Smooth muscle cell (in vitro differentiated cells): ENCODE results near the gene TFF2. TPM values are rescaled to one million over a fixed set of nuclear protein-coding genes. Genes with fewer than 3 reads are reported as not detected.

Experiments
- DNase-seq: peaks from one replicate; lab custom pipeline; 2025; ENCODE audit not compliant: unreplicated experiment; lab: John Stamatoyannopoulos, UW
- H2AFZ ChIP-seq: fragments of 200-600 bp; sonication (generic); 2 replicates; pipeline ENCODE4 v1.6.0; 2016; ENCODE audit warnings: antibody characterized with exemption, low read depth, mild to moderate bottlenecking
- H3F3A ChIP-seq: fragments of 200-600 bp; sonication (generic); 2 replicates; pipeline ENCODE4 v1.6.0; 2017; ENCODE audit warnings: antibody characterized with exemption, low read depth
- H3K27ac ChIP-seq: fragments of 200-600 bp; sonication (generic); 2 replicates; pipeline ENCODE4 v1.5.1; 2016; ENCODE audit warnings: low read depth, mild to moderate bottlenecking
- H3K27me3 ChIP-seq: fragments of 200-600 bp; sonication (generic); 2 replicates; pipeline ENCODE4 v1.6.1; 2016; ENCODE audit warnings: low read depth, mild to moderate bottlenecking
- H3K36me3 ChIP-seq: fragments of 200-600 bp; sonication (generic); 2 replicates; pipeline ENCODE4 v1.5.1; 2016; ENCODE audit warnings: low read depth
- H3K4me1 ChIP-seq: fragments of 200-600 bp; sonication (generic); 2 replicates; pipeline ENCODE4 v1.5.1; 2016; ENCODE audit warnings: low read depth
- H3K4me2 ChIP-seq: fragments of 200-600 bp; sonication (generic); 2 replicates; pipeline ENCODE4 v1.6.0; 2016; ENCODE audit warnings: mild to moderate bottlenecking
- H3K4me3 ChIP-seq: fragments of 200-600 bp; sonication (generic); 2 replicates; pipeline ENCODE4 v1.5.1; 2016; ENCODE audit warnings: mild to moderate bottlenecking
- H3K79me2 ChIP-seq: fragments of 200-600 bp; sonication (generic); 2 replicates; pipeline ENCODE4 v1.6.0; 2016; ENCODE audit warnings: low read depth, mild to moderate bottlenecking
- H3K9ac ChIP-seq: fragments of 200-600 bp; sonication (generic); 2 replicates; pipeline ENCODE4 v1.6.0; 2016; ENCODE audit warnings: low read depth
- H3K9me3 ChIP-seq: fragments of 200-600 bp; sonication (generic); replicated peaks from 2 replicates; pipeline ENCODE4 v1.5.1; 2016; ENCODE audit warnings: low read depth
- H4K20me1 ChIP-seq: fragments of 200-600 bp; sonication (generic); 2 replicates; pipeline ENCODE4 v1.6.0; 2016; ENCODE audit warnings: low read depth
- WGBS: methylation state at CpG from one replicate; pipeline ENCODE4 v1.1.7; 2016; ENCODE audit warnings: low lambda C conversion rate; 5-methylcytosine and 5-hydroxymethylcytosine counted together
- polyA plus RNA-seq: library from polyadenylated mRNA; unstranded; fragments of >200 nt; fragmentation: Nextera tagmentation; extraction: Ambion mirVana; gene quantifications from 2 replicates; pipeline ENCODE4 v1.2.1, GENCODE V29; 2016
- total RNA-seq: library from RNA; depleted of rRNA; stranded (reverse); fragments of >200 nt; gene quantifications from 2 replicates; pipeline ENCODE4 v1.2.3, GENCODE V29; 2014
- TF ChIP-seq, protein P1 (sequence below): fragments of 200-600 bp; sonication (generic); IDR thresholded peaks from 2 replicates; pipeline ENCODE4 v1.5.1; 2017; ENCODE audit warnings: borderline replicate concordance, mild to moderate bottlenecking, antibody characterized with exemption; ENCODE audit not compliant: insufficient read depth, poor library complexity, severe bottlenecking

TFF2 gene
- total and polyA plus RNA-seq, 2 experiments from 2014 or later = not detected

- no peak for DNase-seq
- H3K4me3 ChIP-seq = no peak overlapping the region
- H3F3A ChIP-seq = no peaks in the 10 kb centered on the region
- no peaks in the 10 kb centered on the region for H4K20me1 ChIP-seq
- WGBS = 95% methylated on average over 15 of the region's 15 CpGs
- H3K9ac ChIP-seq = no peak overlapping the region
- no peaks in the 10 kb centered on the region for H3K36me3 ChIP-seq
- H2AFZ ChIP-seq = no peak overlapping the region
- H3K4me2 ChIP-seq = no peak overlapping the region
- H3K9me3 ChIP-seq = no peaks in the 10 kb centered on the region
- H3K79me2 ChIP-seq = no peaks in the 10 kb centered on the region
- TF ChIP-seq, protein P1, sequence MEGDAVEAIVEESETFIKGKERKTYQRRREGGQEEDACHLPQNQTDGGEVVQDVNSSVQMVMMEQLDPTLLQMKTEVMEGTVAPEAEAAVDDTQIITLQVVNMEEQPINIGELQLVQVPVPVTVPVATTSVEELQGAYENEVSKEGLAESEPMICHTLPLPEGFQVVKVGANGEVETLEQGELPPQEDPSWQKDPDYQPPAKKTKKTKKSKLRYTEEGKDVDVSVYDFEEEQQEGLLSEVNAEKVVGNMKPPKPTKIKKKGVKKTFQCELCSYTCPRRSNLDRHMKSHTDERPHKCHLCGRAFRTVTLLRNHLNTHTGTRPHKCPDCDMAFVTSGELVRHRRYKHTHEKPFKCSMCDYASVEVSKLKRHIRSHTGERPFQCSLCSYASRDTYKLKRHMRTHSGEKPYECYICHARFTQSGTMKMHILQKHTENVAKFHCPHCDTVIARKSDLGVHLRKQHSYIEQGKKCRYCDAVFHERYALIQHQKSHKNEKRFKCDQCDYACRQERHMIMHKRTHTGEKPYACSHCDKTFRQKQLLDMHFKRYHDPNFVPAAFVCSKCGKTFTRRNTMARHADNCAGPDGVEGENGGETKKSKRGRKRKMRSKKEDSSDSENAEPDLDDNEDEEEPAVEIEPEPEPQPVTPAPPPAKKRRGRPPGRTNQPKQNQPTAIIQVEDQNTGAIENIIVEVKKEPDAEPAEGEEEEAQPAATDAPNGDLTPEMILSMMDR = no peak
- no peaks in the 10 kb centered on the region for H3K4me1 ChIP-seq
- no peaks in the 10 kb centered on the region for H3K27me3 ChIP-seq
- H3K27ac ChIP-seq = no peak overlapping the region
These were observed 8.8 kb downstream of the TFF2 start for GRCh38 chr21:42341776-42342542.

DNA sequence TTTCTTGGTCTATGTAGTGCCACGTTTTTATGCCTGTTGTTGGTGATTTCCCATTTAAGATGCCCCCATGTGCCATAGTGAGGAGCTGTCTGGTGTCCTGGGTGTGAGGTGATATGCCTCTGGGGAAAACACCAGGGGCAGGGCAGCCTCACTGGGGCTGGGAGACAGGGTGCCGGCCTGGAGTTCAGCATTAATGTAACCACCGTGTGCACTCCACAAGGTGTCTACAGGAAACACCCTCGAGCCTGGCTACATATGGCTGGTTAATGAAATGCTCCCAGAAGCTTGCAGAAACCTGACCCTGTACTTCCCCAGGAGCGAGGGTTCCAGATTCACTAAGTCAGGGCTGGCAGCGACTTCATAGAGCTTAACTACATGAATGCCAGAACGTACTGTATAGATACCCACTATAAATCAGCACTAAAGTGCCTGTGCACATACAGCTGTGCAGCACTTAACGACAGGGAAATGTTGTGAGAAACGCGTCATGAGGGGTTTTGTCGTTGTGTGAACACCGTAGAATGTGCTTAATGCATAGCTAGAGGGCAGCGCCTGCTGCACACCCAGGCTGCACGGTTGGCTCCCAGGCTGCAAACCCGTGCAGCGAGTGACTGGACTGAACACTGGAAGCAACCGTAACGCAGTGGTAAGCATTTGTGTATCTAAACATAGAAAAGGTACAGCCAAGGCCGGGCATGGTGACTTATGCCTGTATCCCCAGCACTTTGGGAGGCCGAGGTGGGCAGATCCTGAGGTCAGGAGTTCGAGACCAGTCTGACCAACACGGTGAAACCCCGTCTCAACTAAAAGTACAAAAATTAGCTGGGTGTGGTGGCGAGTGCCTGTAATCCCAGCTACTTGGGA lies 10.4 kb downstream of the TFF2 start:
- no peaks in the 10 kb centered on the region for H3K36me3 ChIP-seq
- H3F3A ChIP-seq = no peaks in the 10 kb centered on the region
- no peak for DNase-seq
- H3K4me1 ChIP-seq = peaks cover 10% of the 10 kb centered on the region
- no peak overlapping the region for H2AFZ ChIP-seq
- no peak overlapping the region for H3K4me3 ChIP-seq
- H3K4me2 ChIP-seq = no peak overlapping the region
- H3K27me3 ChIP-seq = no peaks in the 10 kb centered on the region
- WGBS = 91% methylated on average over 24 of the region's 24 CpGs
- no peak overlapping the region for H3K9ac ChIP-seq
- TF ChIP-seq, protein P1 = no peak
- H3K79me2 ChIP-seq = no peaks in the 10 kb centered on the region
- no peaks in the 10 kb centered on the region for H4K20me1 ChIP-seq
- H3K27ac ChIP-seq = no peak overlapping the region
- no peaks in the 10 kb centered on the region for H3K9me3 ChIP-seq

GRCh38 chr21:42338729-42339715 lies 11.8 kb downstream of the TFF2 start:
- H3K4me1 ChIP-seq = peaks cover 10% of the 10 kb centered on the region
- H2AFZ ChIP-seq = no peak overlapping the region
- H3F3A ChIP-seq = no peaks in the 10 kb centered on the region
- H3K79me2 ChIP-seq = no peaks in the 10 kb centered on the region
- H4K20me1 ChIP-seq = no peaks in the 10 kb centered on the region
- no peak overlapping the region for H3K27ac ChIP-seq
- no peaks in the 10 kb centered on the region for H3K9me3 ChIP-seq
- H3K4me3 ChIP-seq = no peak overlapping the region
- TF ChIP-seq, protein P1 = no peak
- H3K4me2 ChIP-seq = no peak overlapping the region
- 96% methylated on average over 17 of the region's 17 CpGs for WGBS
- no peaks in the 10 kb centered on the region for H3K36me3 ChIP-seq
- H3K9ac ChIP-seq = no peak overlapping the region
- no peaks in the 10 kb centered on the region for H3K27me3 ChIP-seq
- no peak for DNase-seq
